ENCODE results near the gene MGME1.

The MGME1 gene

DNA sequence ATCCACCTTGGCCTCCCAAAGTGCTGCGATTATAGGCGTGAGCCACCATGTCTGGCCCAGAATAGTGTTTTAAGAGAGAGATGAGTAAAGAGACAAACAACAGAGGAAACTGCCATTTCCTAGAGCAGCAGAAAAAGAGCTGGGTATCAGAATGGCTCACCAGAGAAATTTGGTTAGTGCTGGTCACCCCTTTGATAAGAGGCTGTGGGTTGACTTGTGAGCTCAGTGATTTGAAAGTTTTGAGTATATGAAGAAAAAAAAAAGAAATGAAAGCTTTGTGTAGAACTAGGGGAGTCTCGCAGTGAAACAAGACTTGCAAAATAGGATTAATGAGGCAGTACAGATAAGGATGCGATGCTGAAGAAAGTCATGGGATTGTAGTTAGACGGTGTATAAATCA lies 29.6 kb downstream of the MGME1 start:
- TF ChIP-seq SUZ12 (IDR thresholded peaks at IDR 0.05; ENCODE audit: extremely low read depth, insufficient read depth, insufficient read length) (no peak), ZNF274 (IDR thresholded peaks at IDR 0.05; ENCODE audit: low read depth, low read length) (no peak), YY1 (IDR thresholded peaks at IDR 0.05; ENCODE audit: insufficient read depth, insufficient read length) (no peak)

DNA sequence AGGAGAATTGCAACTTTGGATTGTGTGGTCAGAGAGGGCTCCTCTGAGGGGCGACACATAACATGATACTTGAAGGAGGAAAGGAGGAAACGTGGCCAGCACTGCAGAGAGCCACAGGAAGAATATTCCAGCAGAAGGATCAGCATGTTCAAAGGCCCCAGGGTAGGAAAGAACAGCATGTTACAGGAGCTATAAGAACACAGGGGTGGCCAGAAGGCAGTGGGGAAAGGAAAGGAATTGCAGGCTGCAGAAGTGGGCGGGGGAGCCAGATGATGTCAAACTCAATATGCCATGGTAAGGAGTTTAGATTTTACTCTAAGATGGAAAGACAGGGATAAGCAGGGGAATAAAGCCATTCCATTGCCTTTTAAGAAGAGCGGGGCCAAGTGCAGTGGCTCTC lies 30.7 kb downstream of the MGME1 start:
- Histone ChIP-seq H3K4me3 (ENCODE audit: insufficient read length, low read depth) (no peak overlapping the region), H3K4me1 (ENCODE audit: insufficient read depth, insufficient read length) (no peaks in the 10 kb centered on the region)
- TF ChIP-seq SUZ12 (IDR thresholded peaks at IDR 0.05; ENCODE audit: extremely low read depth, insufficient read depth, insufficient read length) (no peak), YY1 (IDR thresholded peaks at IDR 0.05; ENCODE audit: insufficient read depth, insufficient read length) (no peak), ZNF274 (IDR thresholded peaks at IDR 0.05; ENCODE audit: low read depth, low read length) (no peak)

More for the DNA sequence above, 29.6 kb downstream of the MGME1 start:
- Histone ChIP-seq H3K27me3 (ENCODE audit: insufficient read depth, insufficient read length) (no peaks in the 10 kb centered on the region), H3K4me3 (ENCODE audit: insufficient read length, low read depth) (no peak overlapping the region), H3K36me3 (ENCODE audit: insufficient read depth, insufficient read length, low read length) (no peaks in the 10 kb centered on the region), H3K4me1 (ENCODE audit: insufficient read depth, insufficient read length) (no peaks in the 10 kb centered on the region), H3K9me3 (ENCODE audit: insufficient read depth, low read length) (no peaks in the 10 kb centered on the region), H3K9ac (ENCODE audit: insufficient read length, low read depth) (no peak overlapping the region)
- DNase-seq (ENCODE audit: low read depth, low spot score), result no peak

DNA sequence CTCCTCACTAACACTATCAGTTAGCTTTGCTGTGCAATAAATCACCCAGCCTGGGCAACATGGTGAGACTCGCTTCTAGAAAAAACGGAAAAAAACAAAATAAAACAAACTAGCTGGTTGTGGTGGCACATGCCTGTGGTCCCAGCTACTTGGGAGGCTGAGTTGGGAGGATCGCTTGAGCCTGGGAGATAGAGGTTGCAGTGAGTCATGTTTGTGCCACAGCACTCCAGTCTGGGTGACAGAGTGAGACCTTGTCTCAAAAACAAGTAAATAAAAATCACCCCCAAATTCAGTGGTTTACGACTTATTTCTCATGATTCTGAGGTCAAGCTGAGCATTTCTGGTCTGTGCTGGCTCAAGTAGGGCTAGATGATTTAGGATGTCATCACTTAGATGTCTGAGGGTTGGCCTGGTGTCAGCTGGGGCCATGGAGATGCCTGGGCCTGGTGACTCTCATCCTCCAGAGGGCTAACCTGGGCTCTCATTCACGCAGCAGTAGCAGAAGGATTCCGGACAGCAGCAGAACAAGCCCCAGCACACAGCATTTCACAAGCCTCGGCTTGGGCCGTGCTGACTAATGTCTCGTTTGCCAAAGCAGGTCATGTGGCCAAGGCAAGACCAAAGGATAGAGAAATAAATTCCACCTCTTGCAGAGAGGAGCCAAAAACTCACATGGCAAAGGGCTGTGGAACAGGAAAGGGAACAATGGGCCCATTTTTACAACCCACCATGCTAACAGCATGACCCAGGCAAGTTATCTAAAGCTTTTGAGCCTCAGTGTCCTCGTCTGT lies 32.5 kb downstream of the MGME1 start:
- no peaks in the 10 kb centered on the region for H3K27me3 ChIP-seq (ENCODE audit: insufficient read depth, insufficient read length)
- no peak overlapping the region for H3K9ac ChIP-seq (ENCODE audit: insufficient read length, low read depth)
- no peaks in the 10 kb centered on the region for H3K36me3 ChIP-seq (ENCODE audit: insufficient read depth, insufficient read length, low read length)
- TF ChIP-seq YY1 (IDR thresholded peaks at IDR 0.05; ENCODE audit: insufficient read depth, insufficient read length), result no peak
- no peak for TF ChIP-seq ZNF274 (IDR thresholded peaks at IDR 0.05; ENCODE audit: low read depth, low read length)
- no peak for TF ChIP-seq SUZ12 (IDR thresholded peaks at IDR 0.05; ENCODE audit: extremely low read depth, insufficient read depth, insufficient read length)
- peaks cover 6% of the 10 kb centered on the region for H3K4me1 ChIP-seq (ENCODE audit: insufficient read depth, insufficient read length)
- DNase-seq (ENCODE audit: low read depth, low spot score), result no peak
- no peaks in the 10 kb centered on the region for H3K9me3 ChIP-seq (ENCODE audit: insufficient read depth, low read length)
- no peak overlapping the region for H3K4me3 ChIP-seq (ENCODE audit: insufficient read length, low read depth)

More for the DNA sequence above, 30.7 kb downstream of the MGME1 start:
- DNase-seq (ENCODE audit: low read depth, low spot score), result no peak
- Histone ChIP-seq H3K27me3 (ENCODE audit: insufficient read depth, insufficient read length) (no peaks in the 10 kb centered on the region), H3K9me3 (ENCODE audit: insufficient read depth, low read length) (no peaks in the 10 kb centered on the region), H3K36me3 (ENCODE audit: insufficient read depth, insufficient read length, low read length) (no peaks in the 10 kb centered on the region), H3K9ac (ENCODE audit: insufficient read length, low read depth) (no peak overlapping the region)

GRCh38 chr20:18003897-18004296 lies 35.1 kb downstream of the MGME1 start:
- H3K4me3 ChIP-seq (ENCODE audit: insufficient read length, low read depth), result no peak overlapping the region
- no peak for DNase-seq (ENCODE audit: low read depth, low spot score)
- no peaks in the 10 kb centered on the region for H3K36me3 ChIP-seq (ENCODE audit: insufficient read depth, insufficient read length, low read length)
- TF ChIP-seq SUZ12 (IDR thresholded peaks at IDR 0.05; ENCODE audit: extremely low read depth, insufficient read depth, insufficient read length) (no peak), ZNF274 (IDR thresholded peaks at IDR 0.05; ENCODE audit: low read depth, low read length) (no peak), YY1 (IDR thresholded peaks at IDR 0.05; ENCODE audit: insufficient read depth, insufficient read length) (no peak)
- H3K9ac ChIP-seq (ENCODE audit: insufficient read length, low read depth), result no peak overlapping the region
- no peaks in the 10 kb centered on the region for H3K9me3 ChIP-seq (ENCODE audit: insufficient read depth, low read length)
- peaks cover 10% of the 10 kb centered on the region for H3K4me1 ChIP-seq (ENCODE audit: insufficient read depth, insufficient read length)
- no peaks in the 10 kb centered on the region for H3K27me3 ChIP-seq (ENCODE audit: insufficient read depth, insufficient read length)

GRCh38 chr20:18004384-18005031 lies 35.7 kb downstream of the MGME1 start:
- Histone ChIP-seq H3K36me3 (ENCODE audit: insufficient read depth, insufficient read length, low read length) (no peaks in the 10 kb centered on the region), H3K4me3 (ENCODE audit: insufficient read length, low read depth) (no peak overlapping the region), H3K9me3 (ENCODE audit: insufficient read depth, low read length) (no peaks in the 10 kb centered on the region), H3K27me3 (ENCODE audit: insufficient read depth, insufficient read length) (no peaks in the 10 kb centered on the region), H3K9ac (ENCODE audit: insufficient read length, low read depth) (no peak overlapping the region), H3K4me1 (ENCODE audit: insufficient read depth, insufficient read length) (peaks cover 10% of the 10 kb centered on the region)
- TF ChIP-seq ZNF274 (IDR thresholded peaks at IDR 0.05; ENCODE audit: low read depth, low read length) (no peak), YY1 (IDR thresholded peaks at IDR 0.05; ENCODE audit: insufficient read depth, insufficient read length) (no peak), SUZ12 (IDR thresholded peaks at IDR 0.05; ENCODE audit: extremely low read depth, insufficient read depth, insufficient read length) (no peak)
- DNase-seq (ENCODE audit: low read depth, low spot score), result no peak

DNA sequence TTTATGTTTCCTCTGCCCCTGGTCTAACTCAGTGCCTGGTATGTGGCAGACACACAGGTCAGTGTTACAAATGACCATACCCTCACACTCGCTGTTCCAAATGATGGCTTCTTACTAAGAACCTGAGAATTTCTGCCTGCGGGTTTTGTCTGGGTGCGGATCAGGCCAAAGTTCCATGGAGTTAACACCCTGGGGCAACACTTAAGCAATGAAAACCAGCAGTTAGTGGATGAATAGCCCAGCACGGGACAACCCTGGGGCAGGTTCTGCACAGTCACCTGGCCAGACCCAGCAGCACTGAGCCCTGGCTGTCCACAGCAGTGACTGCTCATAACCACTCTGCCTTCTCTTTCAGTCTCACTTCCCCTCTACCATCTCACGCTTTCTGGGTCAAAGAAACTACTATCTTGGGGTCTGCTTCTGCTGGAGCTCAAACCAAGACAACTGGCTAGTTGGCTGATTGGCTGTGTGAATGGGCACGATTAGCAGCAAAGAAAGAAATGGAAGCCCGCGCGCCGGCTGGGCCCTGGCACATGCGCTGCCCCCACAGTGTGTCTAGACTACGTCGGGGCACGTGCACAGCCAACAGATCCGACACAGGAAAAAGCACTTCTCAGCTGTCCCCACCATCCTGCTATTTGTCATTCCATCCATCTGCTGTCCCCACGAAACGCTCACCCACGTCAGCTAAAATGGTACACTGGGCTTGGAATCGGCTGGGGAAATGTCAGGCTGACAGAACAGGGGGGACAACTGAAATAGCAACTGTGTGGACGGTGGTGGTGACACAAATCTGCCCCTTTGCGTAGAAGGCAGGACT lies 36.6 kb downstream of the MGME1 start:
- Histone ChIP-seq H3K4me3 (ENCODE audit: insufficient read length, low read depth) (no peak overlapping the region), H3K36me3 (ENCODE audit: insufficient read depth, insufficient read length, low read length) (no peaks in the 10 kb centered on the region), H3K9me3 (ENCODE audit: insufficient read depth, low read length) (no peaks in the 10 kb centered on the region), H3K9ac (ENCODE audit: insufficient read length, low read depth) (peak overlapping the region; percentile 8), H3K27me3 (ENCODE audit: insufficient read depth, insufficient read length) (no peaks in the 10 kb centered on the region), H3K4me1 (ENCODE audit: insufficient read depth, insufficient read length) (peaks cover 10% of the 10 kb centered on the region)
- DNase-seq (ENCODE audit: low read depth, low spot score), result peak; percentile 8
- TF ChIP-seq ZNF274 (IDR thresholded peaks at IDR 0.05; ENCODE audit: low read depth, low read length) (no peak), SUZ12 (IDR thresholded peaks at IDR 0.05; ENCODE audit: extremely low read depth, insufficient read depth, insufficient read length) (no peak)

GRCh38 chr20:18005990-18006364 lies 37.2 kb downstream of the MGME1 start:
- TF ChIP-seq ZNF274 (IDR thresholded peaks at IDR 0.05; ENCODE audit: low read depth, low read length) (no peak), SUZ12 (IDR thresholded peaks at IDR 0.05; ENCODE audit: extremely low read depth, insufficient read depth, insufficient read length) (no peak)
- H3K9ac ChIP-seq (ENCODE audit: insufficient read length, low read depth), result no peak overlapping the region

More at GRCh38 chr20:18005990-18006364, 37.2 kb downstream of the MGME1 start:
- Histone ChIP-seq H3K9me3 (ENCODE audit: insufficient read depth, low read length) (no peaks in the 10 kb centered on the region), H3K4me3 (ENCODE audit: insufficient read length, low read depth) (no peak overlapping the region), H3K36me3 (ENCODE audit: insufficient read depth, insufficient read length, low read length) (no peaks in the 10 kb centered on the region), H3K27me3 (ENCODE audit: insufficient read depth, insufficient read length) (no peaks in the 10 kb centered on the region), H3K4me1 (ENCODE audit: insufficient read depth, insufficient read length) (peaks cover 10% of the 10 kb centered on the region)
- DNase-seq (ENCODE audit: low read depth, low spot score), result no peak

Data from NT2/D1 (cell line).